Prostate gland (tissue), 2 donors: Measurements from ENCODE around the gene PHLDA3.

Source experiments
- CTCF ChIP-seq, 4 experiments: fragments of 200-600 bp in 2 of 4; fragments of 450-650 bp in 2 of 4; sonication (generic) in 2 of 4; IDR thresholded peaks; 1 replicate in 3 of 4; 2 replicates in 1 of 4; pipeline ENCODE4 v1.5.1; 2016 to 2019; ENCODE audit warnings: antibody characterized with exemption in 4 of 4, mild to moderate bottlenecking in 2 of 4, moderate library complexity in 2 of 4
- POLR2A ChIP-seq: fragments of 450-650 bp; IDR thresholded peaks from one replicate; pipeline ENCODE4 v1.6.1; 2016; ENCODE audit warnings: antibody characterized with exemption, mild to moderate bottlenecking
- POLR2AphosphoS5 ChIP-seq: sonication (generic); formaldehyde crosslinking; IDR thresholded peaks from one replicate; pipeline ENCODE4 v1.6.1; 2017; ENCODE audit warnings: antibody characterized with exemption

- no peak for TF ChIP-seq CTCF (IDR thresholded peaks at IDR 0.05)
- TF ChIP-seq POLR2AphosphoS5: no peak
- TF ChIP-seq POLR2A: no peak
These were observed 20.8 kb upstream of the PHLDA3 start for GRCh38 chr1:201489643-201490261.
